T-helper 1 cell (primary cell): ENCODE data around the gene MGMT.

Experiments used
- DNase-seq, 5 donors: peaks; one replicate each; pipeline ENCODE4 v3.0.0-alpha.2; 2012 to 2020

MGMT gene

GRCh38 chr10:129459762-129460539 is 7.1 kb upstream of the MGMT start:
- no peak for DNase-seq

GRCh38 chr10:129462257-129462795 is 4.7 kb upstream of the MGMT start:
- DNase-seq, result no peak

GRCh38 chr10:129464251-129464650 is 2.8 kb upstream of the MGMT start:
- no peak for DNase-seq

- DNase-seq, result no peak
Measured at GRCh38 chr10:129465796-129466702, 992 bp upstream of the MGMT start.

GRCh38 chr10:129467359-129468064 is 471 bp downstream of the MGMT start:
- peak in 1 of 5 donors; percentile 2 for DNase-seq

GRCh38 chr10:129468187-129468586 is 1.1 kb downstream of the MGMT start:
- DNase-seq, result no peak

GRCh38 chr10:129470103-129470851 is 3.2 kb downstream of the MGMT start:
- DNase-seq, result no peak

GRCh38 chr10:129471447-129472175 is 4.6 kb downstream of the MGMT start:
- no peak for DNase-seq

GRCh38 chr10:129472696-129473555 is 5.9 kb downstream of the MGMT start:
- DNase-seq, result no peak

- DNase-seq, result no peak
Measured at GRCh38 chr10:129474642-129475041, 7.6 kb downstream of the MGMT start.

GRCh38 chr10:129476431-129476830 is 9.4 kb downstream of the MGMT start:
- no peak for DNase-seq

- no peak for DNase-seq
Measured at GRCh38 chr10:129477051-129477450, 10.0 kb downstream of the MGMT start.

- DNase-seq, result no peak
Measured at GRCh38 chr10:129481641-129482040, 14.6 kb downstream of the MGMT start.

- DNase-seq, result no peak
Measured at GRCh38 chr10:129483430-129484010, 16.5 kb downstream of the MGMT start.

- DNase-seq, result no peak
Measured at GRCh38 chr10:129486805-129487204, 19.8 kb downstream of the MGMT start.

- no peak for DNase-seq
Measured at GRCh38 chr10:129491123-129491734, 24.2 kb downstream of the MGMT start.

- no peak for DNase-seq
Measured at GRCh38 chr10:129494176-129494575, 27.1 kb downstream of the MGMT start.

- DNase-seq, result no peak
Measured at GRCh38 chr10:129494740-129495139, 27.7 kb downstream of the MGMT start.

GRCh38 chr10:129495256-129495655 is 28.2 kb downstream of the MGMT start:
- DNase-seq, result no peak

GRCh38 chr10:129495698-129496097 is 28.7 kb downstream of the MGMT start:
- no peak for DNase-seq
